Activated CD8-positive, alpha-beta memory T cell treated with anti-CD3 and anti-CD28 coated beads, Interleukin-2, amount 50 U/mL, for 48 hours (primary cell): ENCODE measurements around the gene CNGA2.

ENCODE experiments used
- DNase-seq: peaks from one replicate; pipeline ENCODE4 v3.0.0-alpha.2; 2020

CNGA2 gene

DNA sequence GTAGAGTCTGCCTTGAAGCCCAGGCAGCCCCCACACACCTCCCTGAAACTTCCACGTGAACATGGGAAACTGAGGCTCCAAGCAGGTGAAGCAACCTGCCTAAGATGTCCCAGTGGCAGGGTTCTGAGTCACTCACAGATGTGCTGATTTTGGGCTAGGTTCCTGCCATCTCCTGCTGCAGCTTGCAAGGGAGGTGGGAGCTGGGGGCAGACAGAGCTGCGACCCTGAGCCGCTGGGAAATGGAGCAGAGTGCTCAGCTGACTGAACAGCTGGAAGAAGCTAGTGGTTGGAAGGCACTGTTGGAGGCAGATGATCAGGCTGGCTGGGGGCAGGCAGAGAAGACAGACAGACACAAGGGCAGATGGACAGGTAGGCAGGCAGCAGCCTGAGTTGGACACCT, 22.3 kb upstream of the CNGA2 start:
- DNase-seq, result no peak

DNA sequence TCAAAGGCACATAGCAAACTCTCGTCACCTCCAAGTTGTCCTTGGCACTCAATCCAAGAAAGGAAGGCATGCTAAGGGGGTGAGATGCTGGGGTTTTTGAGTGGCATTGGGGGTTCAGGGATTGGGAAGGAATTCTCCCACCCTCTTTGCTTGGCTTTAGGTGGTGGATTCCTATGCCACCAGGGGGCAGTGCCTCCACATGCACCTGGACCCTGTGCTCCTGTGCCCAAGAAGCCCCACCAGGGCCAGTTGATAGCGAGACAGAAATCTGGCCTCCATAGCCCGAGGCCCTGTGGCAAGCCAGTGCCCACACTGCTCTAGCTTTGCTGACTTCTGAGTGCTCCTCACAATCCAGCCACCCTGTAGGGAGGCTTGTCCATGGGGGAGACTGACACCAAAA, 20.7 kb upstream of the CNGA2 start:
- peak; percentile 51 for DNase-seq

GRCh38 chrX:151714362-151714761, 20.2 kb upstream of the CNGA2 start:
- DNase-seq, result no peak

DNA sequence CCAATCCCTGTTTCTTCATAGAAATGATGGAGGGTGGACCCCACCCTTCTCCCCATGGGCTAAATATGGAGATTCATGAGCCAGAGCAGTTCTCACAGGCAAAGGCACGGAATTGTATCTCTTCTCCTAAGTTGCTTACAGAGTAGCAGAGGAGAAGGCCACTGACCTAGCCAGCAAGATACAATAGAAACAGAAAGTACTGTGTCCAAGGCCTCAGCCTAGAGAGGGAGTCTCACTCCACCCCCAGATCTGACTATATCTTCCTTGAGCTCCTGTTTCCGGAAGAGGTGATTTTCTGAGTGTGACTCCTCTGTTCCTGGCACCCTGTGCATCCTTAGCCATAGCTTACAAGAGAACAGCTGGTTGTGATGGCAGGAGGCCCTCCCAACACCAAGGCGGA, 18.8 kb upstream of the CNGA2 start, which contains the start of gene FATE1:
TSS of gene FATE1 (plus strand) at position 284 of the 400 bp plus-strand sequence. CDS start at position 369, 85 bp downstream.
- DNase-seq, result no peak

- DNase-seq, result no peak
These were observed 12.2 kb upstream of the CNGA2 start for GRCh38 chrX:151722241-151722846.

GRCh38 chrX:151723156-151723760, 11.3 kb upstream of the CNGA2 start:
- no peak for DNase-seq

DNA sequence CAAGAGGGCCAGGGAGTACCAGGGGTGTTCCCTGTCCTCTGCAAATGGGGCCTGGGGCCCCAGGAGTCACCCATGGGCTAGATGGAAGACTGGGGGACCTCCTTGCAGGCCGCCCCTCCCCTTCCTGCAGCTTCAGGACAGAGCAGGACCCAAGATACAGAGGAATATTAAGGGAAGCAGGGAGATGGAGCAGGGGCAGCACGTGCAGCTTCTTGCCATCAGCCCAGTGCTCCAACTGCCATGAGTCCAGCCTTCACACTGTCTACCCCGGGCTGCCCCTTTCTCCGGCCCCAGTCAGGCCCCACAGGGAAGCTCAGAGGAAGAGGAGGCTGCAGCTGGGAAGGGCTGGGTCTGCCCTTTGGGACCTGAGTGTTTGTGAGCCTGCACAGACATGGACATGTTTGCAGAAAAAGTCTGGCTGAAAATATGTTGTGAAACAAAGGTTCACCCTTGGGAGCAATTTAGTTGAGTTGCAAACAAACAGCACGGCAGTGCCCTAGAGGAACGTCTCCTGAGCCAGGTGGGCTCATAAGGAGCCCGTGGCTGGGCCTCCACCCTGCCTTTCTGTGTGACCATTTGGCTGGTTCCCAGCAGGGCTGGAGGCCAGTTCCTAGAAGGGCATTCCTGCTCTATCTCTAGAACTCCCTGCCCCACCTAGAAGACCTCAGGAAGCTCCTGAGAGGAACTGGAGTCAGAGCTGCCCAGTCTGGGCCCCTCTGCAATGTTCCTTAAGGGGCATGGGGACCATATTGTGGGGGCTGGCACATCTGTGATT, 9.8 kb upstream of the CNGA2 start:
- no peak for DNase-seq

- no peak for DNase-seq
These were observed 9.3 kb upstream of the CNGA2 start for GRCh38 chrX:151725338-151725614.

- no peak for DNase-seq
These were observed 7.8 kb upstream of the CNGA2 start for GRCh38 chrX:151726751-151727150.

DNA sequence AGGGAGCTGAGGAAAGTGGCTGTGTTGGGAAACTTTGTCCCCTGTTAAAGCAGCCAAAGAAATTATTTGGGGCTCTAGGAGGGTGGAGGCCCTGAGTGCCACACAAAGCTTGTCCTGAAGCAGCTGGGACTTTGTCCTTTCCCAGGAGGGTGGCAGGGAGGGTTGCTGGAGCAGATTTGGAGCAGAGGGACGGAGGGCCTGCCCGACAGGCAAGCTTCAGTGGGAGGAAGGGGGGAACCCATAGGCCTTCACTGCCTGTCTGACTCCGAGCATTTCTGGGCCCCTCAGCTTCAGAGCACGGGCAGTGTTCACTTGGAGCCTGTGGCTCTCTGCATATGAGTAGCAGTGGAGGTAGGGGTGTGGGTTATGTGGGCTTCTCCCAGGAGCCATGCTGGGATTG, 7.2 kb upstream of the CNGA2 start:
- DNase-seq, result no peak

GRCh38 chrX:151729056-151729725, 5.4 kb upstream of the CNGA2 start:
- no peak for DNase-seq

GRCh38 chrX:151735219-151735618, 673 bp downstream of the CNGA2 start:
- DNase-seq, result no peak

DNA sequence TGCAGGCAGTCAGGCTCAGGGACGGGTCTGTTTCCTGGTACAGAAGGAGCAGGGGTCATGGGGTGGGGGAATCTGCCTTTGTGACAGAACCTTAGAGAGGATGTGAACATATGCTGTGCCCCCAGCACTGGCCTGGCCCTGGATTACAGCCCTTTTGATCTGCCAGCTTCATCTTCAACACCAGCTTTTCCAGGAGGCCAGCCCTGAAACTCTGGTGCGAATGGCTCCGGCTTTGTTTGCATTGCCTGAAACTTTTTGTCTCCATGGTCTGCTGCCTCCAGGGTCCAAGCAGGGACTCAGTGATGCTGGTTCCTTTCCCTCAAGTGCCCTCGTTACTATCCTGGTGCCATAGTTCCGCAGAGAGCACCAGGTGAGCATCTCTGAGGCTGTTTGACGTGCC, 2.1 kb downstream of the CNGA2 start:
- DNase-seq, result no peak

GRCh38 chrX:151737494-151737893, 2.9 kb downstream of the CNGA2 start:
- DNase-seq, result no peak

- no peak for DNase-seq
These were observed 4.2 kb downstream of the CNGA2 start for GRCh38 chrX:151738751-151739150.

DNA sequence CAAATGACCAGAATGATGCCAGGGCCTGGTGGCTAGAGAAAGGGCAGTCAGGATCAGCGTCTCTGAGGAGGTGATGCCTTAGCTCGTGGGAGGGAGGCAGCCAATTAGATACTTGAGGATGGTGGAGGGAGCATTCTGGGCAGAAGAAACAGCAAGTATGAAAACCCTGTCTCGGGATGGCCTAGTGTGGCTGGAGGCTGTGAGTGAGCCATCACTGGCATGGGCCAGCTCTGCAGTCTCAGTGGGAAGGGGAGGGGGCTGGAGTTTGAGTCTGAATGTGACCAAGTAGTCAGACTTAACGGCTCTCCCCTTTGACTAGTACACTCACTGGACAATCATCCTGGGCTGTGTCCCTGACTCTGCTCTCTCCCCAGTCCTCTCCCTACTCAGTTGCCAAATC, 7.1 kb downstream of the CNGA2 start:
- no peak for DNase-seq

DNA sequence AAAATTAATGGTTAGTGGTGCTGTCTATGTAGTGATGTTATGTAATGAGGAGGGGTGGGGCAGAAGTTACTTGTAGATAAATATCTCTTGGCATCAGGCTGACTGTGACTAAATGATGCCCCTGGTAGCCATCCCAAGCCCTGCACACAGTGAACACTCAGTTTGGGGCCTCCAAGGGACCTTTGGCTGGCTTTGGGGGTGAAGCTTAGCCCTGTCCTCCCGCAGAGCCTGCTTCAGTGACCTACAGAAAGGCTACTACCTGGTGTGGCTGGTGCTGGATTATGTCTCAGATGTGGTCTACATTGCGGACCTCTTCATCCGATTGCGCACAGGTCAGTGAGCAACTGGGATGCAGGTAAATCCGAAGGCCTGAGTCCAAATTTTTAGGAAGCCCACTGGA, 7.8 kb downstream of the CNGA2 start:
- no peak for DNase-seq

DNA sequence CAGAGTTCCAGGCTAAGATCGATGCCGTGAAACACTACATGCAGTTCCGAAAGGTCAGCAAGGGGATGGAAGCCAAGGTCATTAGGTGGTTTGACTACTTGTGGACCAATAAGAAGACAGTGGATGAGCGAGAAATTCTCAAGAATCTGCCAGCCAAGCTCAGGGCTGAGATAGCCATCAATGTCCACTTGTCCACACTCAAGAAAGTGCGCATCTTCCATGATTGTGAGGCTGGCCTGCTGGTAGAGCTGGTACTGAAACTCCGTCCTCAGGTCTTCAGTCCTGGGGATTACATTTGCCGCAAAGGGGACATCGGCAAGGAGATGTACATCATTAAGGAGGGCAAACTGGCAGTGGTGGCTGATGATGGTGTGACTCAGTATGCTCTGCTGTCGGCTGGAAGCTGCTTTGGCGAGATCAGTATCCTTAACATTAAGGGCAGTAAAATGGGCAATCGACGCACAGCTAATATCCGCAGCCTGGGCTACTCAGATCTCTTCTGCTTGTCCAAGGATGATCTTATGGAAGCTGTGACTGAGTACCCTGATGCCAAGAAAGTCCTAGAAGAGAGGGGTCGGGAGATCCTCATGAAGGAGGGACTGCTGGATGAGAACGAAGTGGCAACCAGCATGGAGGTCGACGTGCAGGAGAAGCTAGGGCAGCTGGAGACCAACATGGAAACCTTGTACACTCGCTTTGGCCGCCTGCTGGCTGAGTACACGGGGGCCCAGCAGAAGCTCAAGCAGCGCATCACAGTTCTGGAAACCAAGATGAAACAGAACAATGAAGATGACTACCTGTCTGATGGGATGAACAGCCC, 9.3 kb downstream of the CNGA2 start:
- DNase-seq, result no peak

DNA sequence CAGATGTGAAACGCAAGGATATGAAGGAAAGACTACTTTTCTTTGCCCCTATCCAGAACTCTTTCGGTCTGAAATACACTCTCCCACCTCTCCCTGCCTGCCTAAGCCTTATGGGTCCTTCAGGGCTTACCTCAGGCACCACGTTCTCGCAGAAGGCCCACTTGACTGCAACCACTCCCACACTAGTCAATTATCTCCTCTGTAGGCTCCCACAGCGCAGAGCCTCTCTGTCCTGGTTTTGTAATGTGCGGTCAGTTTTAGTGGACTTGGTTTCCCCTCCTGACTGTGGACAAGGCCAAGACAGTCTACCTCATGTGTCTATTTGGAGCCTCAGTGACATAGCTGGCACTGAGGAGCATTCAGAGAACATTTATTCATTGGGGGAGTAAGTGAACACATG, 11.1 kb downstream of the CNGA2 start:
- no peak for DNase-seq

DNA sequence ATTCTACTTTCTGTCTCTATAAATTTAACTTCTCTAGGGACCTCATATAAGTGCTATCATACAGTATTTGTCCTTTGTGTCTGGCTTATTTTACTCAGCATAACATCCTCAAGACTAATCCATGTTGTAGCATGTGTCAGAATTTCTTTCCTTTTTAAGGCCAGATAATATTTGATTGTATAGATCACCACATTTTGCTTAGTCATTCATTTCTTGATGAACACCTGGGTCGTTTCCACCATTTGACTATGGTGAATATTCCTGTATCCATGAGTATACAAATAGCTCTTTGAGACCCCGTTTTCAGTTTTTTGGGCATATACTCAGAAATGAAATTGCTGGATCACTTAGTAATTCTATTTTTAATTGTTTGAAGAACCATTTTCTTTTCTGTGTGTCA, 12.0 kb downstream of the CNGA2 start:
- DNase-seq, result no peak

DNA sequence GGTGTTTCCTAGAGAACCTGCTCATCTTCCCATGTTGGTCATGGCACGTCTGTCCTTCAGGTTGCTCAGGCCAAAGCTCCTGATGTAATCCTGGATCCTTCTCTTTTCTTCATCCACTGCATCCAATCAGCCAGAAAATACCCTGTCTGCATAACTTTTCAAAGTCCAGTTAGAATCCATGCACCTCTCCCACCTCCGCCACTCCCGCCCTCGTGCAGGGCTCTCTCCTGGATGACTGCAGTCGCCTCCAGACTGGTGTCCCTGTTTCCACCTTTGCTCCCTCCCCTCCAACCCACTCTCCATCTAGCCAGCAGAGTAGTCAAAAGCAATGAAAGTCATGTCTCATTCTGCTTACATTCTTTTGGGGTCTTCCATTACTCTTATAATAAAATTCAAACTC, 16.0 kb downstream of the CNGA2 start:
- DNase-seq, result no peak

GRCh38 chrX:151752847-151753246, 18.3 kb downstream of the CNGA2 start:
- no peak for DNase-seq
